SU-DHL-6 (cell line): ENCODE results near the gene CS.

Experiments
- EZH2phosphoT487 ChIP-seq: fragments of 200-600 bp; sonication (generic), shearing (Covaris generic); conservative IDR thresholded peaks from 2 replicates; pipeline ENCODE4 v1.6.1; 2018; ENCODE audit warnings: mild to moderate bottlenecking, antibody characterized with exemption, low read length, moderate library complexity, mixed read lengths
- TF ChIP-seq, protein P1 (sequence below): fragments of 200-600 bp; sonication (generic); IDR thresholded peaks from one replicate; pipeline ENCODE4 v1.5.1; 2017; ENCODE audit warnings: antibody characterized with exemption, mild to moderate bottlenecking, low read length, moderate library complexity; ENCODE audit not compliant: insufficient read depth, poor library complexity, severe bottlenecking

DNA sequence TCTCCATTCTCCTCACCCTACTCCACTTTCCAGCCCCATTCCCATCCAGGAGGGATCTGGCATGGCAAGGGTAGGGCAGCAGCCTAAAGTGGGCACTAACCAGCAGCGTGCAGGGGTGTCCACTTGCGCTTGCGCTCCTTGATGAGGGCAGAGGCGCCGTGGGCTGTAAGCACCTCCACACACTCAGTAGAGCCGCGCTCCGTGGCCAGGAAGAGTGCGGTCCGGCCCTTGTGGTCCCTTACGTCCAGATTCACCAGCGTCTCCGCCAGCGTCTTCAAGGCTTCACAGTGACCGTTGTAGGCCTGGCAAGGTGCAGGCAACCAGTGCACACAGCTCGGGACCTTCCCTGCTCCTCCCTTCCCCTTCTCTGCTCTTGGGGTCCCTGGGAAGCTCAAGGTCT is 52.2 kb downstream of the CS start:
- TF ChIP-seq, protein P1, sequence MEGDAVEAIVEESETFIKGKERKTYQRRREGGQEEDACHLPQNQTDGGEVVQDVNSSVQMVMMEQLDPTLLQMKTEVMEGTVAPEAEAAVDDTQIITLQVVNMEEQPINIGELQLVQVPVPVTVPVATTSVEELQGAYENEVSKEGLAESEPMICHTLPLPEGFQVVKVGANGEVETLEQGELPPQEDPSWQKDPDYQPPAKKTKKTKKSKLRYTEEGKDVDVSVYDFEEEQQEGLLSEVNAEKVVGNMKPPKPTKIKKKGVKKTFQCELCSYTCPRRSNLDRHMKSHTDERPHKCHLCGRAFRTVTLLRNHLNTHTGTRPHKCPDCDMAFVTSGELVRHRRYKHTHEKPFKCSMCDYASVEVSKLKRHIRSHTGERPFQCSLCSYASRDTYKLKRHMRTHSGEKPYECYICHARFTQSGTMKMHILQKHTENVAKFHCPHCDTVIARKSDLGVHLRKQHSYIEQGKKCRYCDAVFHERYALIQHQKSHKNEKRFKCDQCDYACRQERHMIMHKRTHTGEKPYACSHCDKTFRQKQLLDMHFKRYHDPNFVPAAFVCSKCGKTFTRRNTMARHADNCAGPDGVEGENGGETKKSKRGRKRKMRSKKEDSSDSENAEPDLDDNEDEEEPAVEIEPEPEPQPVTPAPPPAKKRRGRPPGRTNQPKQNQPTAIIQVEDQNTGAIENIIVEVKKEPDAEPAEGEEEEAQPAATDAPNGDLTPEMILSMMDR, result no peak
- no peak for TF ChIP-seq EZH2phosphoT487
